HG03439 (cell line): Measurements from ENCODE around the gene MRPL40.
"Not testable (repeated sequence)": the region's sequence is repeated elsewhere in the genome, so short reads cannot be mapped to it uniquely, and the experiment has no call there.

ENCODE experiments used
- ATAC-seq: cut with Tn5 transposase; IDR thresholded peaks from one replicate; pipeline ENCODE4 v1.9.1; 2021; ENCODE audit warnings: mild to moderate bottlenecking, moderate library complexity; ENCODE audit not compliant: unreplicated experiment

Gene MRPL40

DNA sequence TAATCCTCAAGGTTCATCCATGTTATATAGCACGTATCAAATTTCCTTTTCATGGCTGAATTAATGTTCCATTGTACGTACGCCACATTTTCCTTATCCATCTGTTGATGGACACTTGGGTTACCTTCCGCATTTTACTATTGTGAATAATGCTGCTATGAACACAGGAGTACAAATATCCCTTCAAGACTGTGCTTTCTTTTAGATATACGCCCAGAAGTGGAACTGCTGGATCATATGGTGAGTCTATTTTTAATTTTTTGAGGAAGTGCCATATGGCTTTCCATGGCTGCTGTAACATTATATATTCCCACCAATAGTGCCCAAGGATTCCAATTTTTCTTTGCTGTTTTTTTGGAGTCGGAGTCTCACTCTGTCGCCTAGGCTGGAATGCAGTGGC is 6.0 kb downstream of the MRPL40 start:
- ATAC-seq, result no peak

DNA sequence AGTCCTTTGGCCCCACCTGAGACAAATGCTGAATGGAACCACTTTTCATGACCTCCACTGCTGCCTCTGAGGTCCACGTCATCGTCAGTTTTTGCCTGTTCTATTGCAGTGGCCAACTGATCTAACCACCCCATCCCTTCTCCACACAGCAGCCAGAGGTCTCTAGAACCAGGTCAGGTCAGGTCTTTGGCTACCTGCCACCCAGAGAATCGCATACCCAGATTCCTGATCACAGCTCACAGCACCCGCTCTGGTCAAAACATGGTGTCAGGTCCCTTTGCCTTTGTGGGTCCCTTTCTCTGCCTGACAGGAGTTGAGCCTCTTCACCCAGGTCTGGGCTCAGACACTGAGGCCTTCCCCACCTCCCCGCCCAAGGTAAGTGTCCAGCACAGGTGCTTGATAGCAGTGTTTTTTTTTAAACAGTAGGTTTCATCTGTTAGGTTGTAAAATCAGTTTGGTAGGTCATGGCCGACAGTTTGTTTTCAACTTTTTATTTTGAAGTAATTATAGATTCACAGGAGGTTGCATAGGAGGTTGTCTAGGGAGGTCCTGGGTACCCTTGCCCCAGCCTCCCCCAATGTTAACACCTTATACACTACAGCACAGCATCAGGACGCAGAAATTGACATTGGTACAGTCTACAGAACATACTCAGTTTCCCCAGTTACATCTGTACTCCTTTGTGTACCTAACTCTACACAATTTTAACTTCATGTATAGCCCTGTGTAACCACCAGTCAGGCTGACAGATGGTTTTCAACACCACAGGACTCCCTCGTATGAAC is 8.3 kb downstream of the MRPL40 start:
- ATAC-seq, result no peak

DNA sequence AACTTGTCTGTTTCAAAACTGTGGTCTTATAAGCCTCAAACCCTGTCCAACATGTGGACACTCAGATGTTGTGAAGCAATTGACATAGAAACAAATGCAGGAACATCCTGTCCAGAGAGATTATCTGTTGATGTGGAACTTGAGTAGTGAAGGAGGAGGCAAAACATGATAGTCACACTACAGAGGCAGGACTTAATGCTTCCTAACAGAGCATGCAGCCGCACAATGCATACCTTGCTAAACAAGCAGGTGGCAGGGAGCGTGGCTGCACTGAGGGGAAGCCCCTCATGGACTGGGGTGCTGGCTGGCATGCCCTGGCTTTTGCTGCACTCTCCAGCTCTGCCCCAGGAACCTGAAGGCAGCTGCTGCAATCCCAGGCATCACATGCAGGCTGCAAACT is 9.8 kb downstream of the MRPL40 start:
- ATAC-seq, result no peak

DNA sequence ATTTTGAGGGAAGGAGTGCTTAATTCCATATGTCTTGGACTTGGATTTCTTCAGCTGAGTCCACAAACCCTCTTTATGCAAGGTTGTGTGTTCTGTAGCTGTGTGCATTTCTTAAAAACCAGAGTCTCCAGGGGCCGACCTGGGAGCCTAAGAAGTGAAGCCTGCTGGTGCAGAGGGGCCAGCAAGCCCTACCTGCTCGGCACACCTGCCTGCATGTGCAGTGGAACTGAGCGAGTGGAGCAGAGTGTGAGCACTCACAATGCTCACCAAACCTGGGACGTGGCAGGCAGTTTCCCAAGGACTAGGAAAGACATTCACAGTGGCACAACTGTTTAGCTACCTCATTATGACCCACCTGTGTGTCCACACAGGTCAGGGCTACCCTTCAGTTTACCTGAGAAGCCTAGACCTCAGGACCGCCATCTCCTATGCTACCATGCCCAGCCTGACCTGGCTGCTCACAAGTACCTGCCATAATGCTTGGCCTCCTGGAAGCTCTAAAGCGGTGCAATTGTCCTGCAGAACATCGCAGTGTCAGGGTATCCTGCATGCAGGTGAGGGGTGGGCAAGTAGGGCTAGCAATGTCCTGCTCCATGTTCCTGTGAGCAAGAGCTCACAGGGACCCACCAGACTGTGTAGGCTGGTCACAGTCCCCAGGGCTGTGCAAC is 11.3 kb downstream of the MRPL40 start:
- no peak for ATAC-seq

DNA sequence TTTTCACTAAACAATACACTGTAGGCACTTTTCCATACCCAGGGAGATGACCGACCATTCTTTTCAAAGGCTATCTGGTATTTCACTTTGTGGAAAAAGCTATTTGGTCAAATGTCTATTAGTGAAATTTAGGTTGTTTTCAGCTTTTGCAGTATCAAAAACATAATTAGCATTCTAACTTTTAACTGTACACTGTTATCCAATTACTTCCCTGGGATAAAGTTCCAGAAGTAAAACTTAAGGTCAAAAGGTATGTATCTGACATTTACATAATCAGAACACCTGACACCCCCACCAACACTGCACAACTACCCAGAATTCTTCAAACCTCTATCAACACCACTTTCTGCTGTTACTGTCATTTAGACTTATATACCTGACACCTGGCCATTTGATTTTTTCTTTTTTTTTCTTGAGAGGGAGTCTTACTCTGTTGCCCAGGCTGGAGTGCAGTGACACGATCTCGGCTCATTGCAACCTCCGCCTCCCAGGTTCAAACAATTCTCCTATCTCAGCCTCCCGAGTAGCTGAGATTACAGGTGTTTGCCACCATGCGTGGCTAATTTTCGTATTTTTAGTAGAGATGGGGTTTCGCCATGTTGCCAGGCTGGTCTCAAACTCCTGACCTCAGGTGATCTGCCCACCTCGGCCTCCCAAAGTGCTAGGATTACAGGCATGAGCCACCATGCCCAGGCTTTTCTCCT is 13.1 kb downstream of the MRPL40 start:
- ATAC-seq, result not testable (repeated sequence)

DNA sequence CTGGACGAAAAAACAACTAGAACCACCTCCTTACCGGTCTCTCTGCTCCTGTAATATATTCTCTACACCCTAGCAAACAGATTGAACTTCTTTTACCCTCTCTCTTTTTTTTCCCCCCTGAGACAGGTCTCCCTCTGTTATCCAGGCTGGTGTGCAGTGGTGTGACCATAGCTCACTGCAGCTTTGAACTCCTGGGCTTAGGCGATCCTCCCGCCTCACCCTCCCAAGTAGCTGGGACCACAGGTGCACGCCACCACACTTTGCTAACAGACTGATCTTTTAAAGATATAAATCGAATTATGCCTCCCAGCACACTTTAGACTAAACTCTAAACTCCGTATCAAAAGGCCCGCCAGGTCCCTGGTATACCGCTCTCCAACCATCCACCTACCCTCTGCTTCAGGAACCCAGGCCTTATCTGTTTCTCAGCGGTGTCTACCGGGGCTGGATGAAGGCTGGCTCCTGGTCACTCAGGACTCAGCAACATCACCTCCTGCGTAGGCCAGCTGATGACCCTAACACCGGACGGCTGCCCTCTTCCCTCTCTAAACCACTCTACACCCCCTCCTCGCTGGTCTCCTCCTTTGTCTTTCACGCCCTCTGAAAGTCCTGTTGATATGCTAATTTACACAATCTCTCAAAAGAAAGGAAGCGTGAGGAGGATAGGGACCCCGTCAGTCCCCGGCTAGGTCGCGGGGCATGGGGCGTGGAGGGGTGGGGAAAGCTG is 14.4 kb downstream of the MRPL40 start:
- no peak for ATAC-seq

DNA sequence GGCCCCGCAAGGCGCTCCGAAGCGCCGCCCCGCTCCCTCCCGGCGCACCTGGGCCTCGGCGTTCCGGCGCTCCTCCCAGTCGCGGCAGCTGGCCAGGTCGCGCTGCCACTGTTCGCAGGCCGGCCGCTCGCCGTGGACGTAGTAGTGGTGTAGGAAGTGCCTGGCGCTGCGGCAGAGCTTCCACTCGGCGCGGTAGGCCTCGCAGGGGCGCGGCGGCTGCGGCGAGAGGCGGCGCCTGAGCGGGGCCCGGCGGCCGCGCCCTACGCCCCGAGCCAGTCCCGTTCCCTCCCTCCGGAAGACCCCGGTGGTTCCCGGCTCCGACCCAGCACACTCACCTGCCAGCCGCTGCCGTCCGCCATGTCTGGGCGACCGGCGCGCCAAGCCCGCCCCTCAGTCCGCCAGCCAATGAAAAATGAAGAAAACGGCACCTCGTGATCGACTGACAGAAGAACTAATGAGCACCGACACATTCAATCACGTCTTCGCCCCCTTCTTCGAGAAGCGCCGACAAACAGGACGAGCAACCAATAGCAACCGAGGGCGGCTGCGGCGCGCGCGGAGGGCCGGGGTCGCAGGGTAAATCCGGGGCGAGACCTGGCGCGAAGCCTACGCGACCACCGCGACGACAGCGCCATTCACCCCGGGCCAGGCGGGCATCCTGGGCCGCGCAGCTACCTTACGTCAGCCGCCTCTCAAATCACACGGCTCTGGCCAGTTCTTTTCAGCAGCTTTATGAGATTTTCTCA is 15.2 kb downstream of the MRPL40 start, which contains the start of gene C22orf39:
C22orf39 (minus strand) TSS at position 382 of the 746 bp plus-strand sequence; CDS start at position 359, 23 bp downstream.
- ATAC-seq, result peak; percentile 78

DNA sequence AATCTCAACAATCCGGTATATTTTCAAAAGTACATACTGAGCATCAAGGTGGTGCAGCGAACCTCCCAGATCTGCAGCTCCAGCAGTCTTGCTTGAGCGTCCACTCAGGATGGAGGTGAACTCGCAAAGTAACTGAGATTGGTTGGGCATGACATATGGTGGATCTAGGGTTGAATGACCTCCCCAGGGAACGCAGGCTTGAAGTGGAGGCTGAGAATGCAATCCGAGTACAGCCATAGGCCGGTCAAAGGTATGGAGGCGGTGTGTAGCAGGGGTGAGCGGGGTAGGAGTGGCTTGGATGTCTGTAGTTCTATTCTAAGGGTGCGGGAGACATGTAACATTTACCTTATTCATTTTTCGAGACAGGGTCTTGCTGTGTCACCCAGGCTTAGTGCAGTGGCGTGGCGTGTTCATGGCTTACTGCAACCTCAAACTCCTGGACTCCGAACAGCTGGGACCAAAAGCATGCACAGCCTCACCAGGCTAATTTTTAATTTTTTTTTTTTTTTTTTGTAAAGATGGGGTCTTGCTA is 15.8 kb downstream of the MRPL40 start:
- no peak for ATAC-seq

DNA sequence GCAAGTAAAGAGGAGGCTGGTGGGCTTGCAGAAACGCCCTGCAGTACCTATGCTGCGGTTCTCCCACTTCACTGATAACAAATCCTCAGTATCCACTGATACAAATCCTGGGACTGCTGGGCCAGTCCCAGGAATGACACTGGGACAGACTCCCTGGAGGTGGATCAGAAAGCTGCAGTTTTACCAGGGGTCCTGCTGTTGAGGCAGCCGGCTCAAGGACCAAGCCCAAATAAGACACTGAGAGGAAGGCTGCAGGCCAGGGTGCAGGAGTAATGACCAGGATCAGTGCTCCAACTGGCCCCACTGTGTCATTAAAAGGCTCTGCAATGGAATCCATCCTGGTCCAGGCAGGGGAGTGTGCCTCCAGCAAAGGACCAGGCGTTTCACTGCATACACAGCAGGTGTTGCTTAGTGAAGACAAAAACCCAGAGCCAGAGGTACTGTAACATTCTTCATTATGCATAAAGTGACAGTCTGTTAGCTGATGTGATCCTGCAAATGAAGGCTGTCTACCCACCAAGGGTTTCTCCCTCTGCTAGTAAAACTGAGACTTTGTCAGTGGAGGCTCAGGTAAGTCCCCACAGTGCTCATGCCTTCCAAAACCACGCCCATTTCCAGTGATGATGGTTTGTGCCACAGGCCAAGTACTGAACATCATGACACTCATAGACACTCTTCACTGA is 16.5 kb downstream of the MRPL40 start:
- ATAC-seq, result no peak

DNA sequence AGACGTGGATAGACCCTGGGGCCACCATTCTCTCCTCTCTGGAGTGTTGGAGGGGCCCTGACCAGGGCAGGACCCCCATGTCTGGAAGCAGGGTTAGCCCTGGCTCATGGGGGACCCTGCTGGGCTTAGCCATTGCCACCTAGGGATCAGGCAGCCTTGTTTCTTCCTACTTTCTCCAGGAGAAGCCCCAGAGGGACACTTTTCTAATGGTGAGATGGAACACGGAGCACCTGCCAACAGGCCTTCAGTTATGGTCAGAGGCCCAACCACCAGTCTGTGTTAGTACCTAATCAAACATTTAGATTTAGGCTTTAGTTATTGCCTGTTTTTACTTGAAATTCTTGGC is 17.1 kb downstream of the MRPL40 start:
- ATAC-seq, result no peak

DNA sequence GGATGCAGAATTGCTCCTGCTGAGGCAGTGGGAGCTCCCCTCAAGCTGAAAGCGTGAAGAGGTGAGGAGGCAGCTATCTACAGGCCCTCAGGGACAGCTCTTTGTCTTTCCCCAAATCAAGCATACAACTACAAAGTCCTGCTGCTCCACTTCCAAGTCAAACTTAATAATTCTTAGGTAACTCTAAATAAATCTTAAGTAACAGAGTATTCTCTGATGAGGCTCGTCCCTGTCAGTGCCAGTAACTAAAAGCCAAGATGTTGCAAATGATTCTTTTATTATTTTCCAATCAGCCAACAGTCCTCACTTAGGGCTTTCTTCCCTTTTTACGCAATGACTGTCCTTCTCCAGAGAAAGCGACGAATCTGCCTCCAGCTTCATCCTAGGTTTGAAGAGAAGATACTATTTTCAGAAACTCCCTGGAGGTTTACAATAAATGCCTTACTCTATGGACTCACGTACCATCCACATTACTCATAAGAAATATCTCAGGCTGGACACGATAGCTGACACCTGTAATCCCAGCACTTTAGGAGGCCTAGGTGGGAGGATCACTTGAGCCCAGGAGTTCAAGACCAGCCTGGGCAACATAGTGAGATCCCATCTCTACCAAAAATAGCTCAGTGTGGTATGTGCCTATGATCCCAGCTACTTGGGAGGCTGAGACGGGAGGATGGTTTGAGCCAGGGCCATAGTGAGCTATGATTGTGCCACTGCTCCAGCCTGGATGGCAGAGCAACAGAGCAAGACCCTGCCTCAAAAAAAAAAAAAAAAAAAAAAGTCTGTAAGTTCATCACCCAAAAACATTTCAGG is 18.2 kb downstream of the MRPL40 start:
- no peak for ATAC-seq

DNA sequence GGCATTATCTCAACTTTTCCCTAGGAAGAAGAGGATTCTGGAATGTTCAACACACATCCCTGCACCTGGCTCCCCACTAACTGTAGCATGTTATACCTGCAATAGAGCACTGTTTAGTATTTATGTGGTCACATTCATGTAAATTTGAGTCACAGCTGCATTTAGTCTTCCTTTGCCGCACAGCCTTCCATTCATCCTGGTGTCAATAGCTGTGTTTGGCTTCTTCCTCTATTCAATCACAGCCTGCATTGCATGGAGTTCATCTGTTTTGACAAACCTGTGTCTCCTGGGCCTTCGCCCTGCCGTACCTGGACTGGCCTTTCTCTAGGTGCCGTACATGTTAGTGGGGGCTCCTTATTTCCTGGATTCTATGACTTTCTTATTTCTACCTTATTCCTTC is 19.2 kb downstream of the MRPL40 start:
- ATAC-seq, result no peak

DNA sequence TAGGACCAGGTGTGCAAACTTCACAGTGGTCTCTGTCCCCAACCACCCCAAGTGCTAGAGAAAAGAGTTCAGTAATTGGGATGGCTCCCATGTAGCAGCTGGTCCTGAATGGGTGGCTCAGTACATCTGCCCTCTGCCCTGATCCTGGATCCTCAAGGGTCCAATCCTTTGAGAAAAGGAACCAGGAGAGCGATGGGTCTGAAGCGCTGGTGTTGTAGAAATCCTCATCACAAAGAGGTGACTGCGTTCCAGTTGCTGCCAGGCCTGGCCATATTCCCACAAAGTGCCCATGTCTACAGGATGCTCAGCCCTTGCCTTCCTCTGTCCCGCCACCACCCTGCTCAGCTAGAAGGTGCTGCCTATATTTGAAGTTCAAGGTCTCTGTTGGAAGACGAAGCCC is 21.4 kb downstream of the MRPL40 start:
- no peak for ATAC-seq

DNA sequence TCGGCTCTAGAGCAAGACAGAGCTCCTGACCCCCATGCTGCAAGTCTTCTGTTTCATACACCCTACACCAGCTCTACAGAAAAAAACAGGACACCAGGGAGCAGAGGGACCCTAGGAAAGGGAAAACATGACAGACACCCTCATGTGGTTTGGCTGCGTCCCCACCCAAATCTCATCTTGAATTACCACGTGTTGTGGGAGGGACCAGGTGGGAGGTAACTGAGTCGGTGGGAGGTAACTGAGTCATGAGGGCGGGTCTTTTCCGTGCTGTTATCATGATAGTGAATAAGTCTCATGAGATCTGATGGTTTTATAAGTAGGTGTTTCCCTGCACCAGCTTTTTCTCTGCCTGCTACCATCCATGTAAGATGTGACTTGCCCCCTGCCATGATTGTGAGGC is 21.8 kb downstream of the MRPL40 start:
- ATAC-seq, result no peak

DNA sequence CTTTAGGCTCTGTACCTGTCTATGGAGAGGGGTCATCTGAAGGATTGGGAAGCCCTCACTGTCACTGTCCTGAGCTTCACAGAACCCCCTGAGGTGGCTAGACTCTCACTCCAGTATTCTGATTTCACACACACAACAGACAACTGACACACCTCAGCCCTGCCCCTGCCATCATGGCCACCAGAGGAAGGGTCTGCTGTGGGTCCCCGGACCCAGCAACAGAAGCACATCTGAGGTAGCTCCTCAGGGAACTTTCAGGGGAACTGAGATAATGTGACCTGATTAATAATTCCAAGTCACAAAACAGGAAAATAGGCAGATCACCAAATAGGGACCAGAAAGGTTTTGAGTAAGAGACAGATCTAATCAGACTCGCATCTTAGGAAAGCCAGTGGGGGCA is 22.7 kb downstream of the MRPL40 start:
- ATAC-seq, result no peak

DNA sequence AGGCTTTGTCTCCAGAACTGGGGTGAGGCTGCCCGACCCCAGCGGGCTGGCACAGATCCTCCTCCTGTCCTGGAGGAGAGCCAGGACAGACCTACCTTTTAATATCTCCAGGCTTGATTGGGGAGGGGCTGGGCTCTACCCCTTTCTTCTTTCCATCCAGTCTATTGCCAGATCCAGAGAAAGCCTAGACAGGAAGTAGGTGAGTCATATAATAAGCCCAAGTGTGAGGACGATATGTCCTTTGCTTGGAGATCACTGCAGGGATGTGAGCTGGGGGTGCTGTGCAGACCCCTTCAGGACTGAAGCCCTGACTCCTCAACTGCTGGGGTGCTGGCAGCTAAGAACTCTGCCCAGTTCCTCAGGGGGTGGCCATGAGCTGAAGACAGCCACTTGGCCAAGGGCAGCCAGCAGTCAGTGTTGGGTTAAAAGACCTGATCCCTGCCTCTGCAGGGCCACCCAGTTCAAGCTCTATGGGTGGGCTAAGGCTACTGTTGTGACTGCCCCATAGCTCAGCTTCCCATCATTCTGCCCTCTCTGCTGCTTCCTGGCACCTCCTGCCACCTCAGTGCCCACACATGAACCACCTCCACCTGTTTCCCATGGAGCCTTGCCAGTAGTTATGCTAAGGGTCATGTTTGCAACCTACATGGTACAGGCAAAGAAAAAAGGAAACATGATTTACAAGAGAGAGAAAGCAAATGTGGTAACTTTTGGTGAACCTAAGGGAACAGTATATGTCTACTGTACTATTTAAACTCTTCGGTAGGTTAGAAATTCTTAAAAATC is 23.4 kb downstream of the MRPL40 start:
- no peak for ATAC-seq

DNA sequence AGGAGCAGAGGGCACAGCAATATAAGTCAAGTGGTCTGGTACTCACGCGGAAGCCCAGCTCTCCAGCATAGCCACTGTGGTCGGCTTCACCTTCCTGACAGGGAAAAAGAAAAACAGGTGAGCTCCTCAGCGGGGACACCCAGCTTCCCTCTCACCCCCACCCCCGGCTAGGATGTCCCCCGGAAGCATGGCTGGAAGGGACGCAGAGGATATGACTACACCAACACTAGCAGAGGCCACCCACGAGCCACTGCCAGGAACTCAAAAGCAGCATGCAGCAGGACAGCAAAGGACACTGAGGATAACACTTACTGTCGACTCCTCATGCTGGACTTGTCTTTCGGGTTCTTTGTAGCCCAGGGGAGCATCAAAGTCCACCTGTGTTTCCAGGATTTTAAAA is 24.2 kb downstream of the MRPL40 start:
- ATAC-seq, result no peak

DNA sequence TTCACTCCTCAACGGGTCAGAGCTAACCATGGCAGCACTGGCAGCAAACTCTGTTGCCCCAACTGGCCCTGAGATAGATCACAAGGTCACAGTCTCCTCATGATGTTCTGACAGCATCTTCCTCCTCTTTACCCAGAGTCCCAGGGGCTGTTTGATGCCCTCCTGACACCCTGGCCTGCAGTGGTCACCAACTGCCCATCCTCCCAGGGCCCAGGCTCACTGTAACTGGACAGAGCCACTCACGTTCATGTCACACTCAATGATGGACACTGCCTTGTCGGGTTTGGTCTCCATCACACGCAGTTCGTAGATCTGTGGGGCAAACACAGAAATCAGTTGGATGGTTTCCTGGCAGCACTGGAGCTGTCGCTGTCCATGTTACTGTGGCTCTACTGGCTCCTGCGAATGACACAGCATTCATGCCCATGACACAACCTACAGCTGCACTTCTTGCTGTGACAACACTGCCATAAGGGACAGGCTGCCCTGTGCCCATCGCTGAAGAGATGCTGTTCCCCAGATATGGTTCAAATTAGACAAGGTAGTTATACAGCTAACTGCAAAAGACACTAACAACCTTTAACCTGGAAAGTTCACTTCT is 25.6 kb downstream of the MRPL40 start:
- no peak for ATAC-seq
